Cerebellar nuclear complex (tissue), 1 donor: ENCODE measurements around the gene TNS4.

Experiments
- DNase-seq, 2 experiments: peaks; one replicate each; lab custom pipeline; 2025; lab: John Stamatoyannopoulos, UW

TNS4 gene

DNA sequence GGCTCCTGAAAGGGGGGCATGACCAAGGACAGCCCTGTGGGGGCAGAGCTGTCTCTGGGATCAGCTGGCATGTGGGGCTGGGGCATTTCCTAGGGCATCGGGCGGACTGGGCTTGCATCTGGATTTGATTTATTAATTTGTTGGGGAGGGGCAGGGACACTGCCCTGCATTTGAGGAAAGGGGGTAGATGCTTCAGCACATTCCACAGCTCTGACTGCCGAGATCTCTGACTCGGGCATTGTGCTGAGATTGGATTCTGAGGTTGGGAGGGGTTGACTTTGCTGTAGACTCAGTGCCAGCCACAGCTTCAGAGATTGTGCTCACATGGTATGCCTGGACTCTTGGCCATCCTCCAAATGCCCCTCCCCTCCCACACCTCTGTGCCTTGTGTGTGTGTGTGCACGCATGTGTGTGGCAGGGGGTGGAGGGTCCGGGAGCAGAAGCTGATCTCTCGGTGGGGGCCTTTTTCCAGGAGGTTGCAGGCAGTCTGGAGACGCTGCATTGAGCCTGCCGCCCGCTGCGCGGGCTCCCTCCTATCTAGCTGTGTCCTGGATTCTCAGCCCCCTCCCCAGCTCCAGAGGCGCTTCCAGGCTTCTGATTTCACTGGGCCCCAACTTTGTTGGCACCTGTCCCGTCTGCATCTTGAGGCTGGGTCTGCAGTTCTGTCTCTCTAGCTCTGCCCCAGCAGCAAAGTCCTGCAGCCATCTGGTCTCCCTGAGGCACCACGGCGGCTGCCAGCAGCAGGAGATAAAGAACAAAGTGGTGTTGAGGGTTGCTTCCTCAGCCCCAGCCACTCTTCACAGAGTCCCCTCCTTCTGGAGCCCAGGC lies 43.2 kb downstream of the TNS4 start:
- DNase-seq, result no peak

DNA sequence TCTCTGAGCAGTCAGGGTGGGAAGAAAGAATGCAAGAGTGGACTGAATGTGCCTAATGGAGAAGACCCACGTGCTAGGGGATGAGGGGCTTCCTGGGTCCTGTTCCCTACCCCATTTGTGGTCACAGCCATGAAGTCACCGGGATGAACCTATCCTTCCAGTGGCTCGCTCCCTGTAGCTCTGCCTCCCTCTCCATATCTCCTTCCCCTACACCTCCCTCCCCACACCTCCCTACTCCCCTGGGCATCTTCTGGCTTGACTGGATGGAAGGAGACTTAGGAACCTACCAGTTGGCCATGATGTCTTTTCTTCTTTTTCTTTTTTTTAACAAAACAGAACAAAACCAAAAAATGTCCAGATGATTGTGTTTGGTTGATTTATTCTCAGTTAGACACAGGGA lies 44.1 kb downstream of the TNS4 start:
- no peak for DNase-seq

DNA sequence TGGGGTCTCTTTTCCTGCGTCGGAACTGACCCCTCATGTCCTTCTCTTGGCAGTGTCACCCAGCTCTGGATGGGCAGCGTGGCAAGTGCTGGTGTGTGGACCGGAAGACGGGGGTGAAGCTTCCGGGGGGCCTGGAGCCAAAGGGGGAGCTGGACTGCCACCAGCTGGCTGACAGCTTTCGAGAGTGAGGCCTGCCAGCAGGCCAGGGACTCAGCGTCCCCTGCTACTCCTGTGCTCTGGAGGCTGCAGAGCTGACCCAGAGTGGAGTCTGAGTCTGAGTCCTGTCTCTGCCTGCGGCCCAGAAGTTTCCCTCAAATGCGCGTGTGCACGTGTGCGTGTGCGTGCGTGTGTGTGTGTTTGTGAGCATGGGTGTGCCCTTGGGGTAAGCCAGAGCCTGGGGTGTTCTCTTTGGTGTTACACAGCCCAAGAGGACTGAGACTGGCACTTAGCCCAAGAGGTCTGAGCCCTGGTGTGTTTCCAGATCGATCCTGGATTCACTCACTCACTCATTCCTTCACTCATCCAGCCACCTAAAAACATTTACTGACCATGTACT lies 44.9 kb downstream of the TNS4 start:
- DNase-seq, result no peak

- no peak for DNase-seq
Observed at GRCh38 chr17:40454613-40454995, 46.8 kb downstream of the TNS4 start.

DNA sequence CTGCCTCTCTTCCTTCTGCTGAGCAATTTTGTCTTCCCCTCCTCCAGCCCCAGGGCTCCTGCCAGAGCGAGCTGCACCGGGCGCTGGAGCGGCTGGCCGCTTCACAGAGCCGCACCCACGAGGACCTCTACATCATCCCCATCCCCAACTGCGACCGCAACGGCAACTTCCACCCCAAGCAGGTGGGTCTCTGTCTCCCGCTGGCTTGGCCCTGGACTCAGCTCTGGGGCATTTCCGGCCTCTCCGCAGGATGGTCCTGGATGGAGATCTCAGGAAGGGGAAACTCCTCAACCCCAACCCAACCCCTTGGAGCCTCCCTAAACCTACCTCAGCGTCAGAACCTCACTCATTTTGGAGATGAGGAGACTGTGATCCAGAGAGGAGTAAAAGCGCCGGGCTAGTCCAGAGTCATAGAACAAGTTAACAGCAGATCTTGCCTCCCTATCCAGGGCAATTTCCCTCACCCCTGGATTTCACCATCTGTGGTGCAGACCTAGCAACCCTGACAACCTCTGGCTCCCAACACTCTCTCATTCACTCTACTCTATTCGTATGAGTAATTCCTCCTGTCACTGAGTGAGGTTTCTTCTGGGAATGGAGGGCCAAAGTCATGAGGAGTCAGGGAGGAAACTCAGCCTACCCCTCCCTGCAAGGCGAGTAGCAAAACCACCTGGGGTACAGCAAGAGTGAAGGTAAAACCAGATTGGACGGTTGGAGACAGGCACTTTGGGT lies 47.4 kb downstream of the TNS4 start:
- DNase-seq, result no peak

DNA sequence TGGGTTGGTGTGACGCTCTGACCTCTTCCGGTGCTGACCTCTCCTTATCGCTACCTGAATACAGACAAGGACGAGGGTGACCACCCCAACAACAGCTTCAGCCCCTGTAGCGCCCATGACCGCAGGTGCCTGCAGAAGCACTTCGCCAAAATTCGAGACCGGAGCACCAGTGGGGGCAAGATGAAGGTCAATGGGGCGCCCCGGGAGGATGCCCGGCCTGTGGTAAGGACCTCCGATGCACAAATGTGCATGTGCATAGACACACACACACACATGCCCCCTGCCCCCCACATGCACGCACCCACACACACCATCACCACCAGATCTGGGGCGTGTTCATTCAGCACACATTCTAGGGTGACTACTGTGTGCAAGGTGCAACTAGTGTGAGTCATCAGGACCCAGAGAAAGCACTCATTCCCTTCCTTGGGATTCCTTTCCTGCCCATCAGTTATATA lies 48.5 kb downstream of the TNS4 start:
- no peak for DNase-seq

DNA sequence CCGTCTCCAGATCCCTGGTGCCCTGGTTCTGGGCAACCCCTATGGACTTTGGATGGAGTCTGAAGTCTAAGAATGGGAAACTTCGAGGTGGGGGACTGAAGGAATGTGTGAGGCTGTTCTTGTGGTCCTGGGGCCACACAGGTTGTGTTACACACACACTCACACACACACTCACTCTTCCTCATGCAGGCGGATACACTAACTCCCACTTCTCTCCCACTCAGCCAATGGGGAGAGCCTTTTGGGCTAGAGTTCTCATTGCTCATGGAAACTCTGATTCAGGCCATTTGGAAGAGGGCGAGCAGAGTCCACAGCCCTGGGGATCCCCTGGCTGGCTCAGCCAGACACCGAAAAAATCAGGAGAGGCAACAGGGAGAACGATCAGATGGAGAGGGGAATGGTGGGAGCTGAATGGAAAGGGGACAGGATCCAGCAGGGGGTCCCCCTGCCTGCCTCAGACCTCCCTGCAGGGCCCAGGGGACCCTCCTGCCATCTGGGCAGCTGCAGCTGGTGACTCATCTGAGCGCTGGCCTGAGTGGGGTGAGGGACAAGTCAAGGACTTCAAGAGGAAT lies 49.1 kb downstream of the TNS4 start:
- no peak for DNase-seq

DNA sequence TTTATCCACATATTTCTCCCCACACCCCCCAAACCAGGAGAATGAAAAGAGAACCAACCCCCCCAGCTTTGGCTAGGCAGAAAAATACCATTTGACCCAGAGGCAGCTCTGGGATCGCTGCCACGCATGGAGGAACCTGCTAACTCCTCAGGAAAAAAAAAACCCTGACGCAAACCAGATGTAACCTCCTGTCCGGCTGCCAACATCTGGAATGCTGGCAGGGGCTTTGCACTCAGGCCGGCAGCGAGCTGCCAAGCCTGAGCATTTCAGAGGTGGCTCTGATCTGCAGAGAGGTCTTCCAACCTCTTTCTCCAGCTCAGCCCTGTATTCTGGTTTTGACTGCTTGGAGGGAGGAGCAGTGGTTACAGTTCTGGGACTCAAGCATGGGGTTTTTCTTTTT lies 50.0 kb downstream of the TNS4 start:
- no peak for DNase-seq

DNA sequence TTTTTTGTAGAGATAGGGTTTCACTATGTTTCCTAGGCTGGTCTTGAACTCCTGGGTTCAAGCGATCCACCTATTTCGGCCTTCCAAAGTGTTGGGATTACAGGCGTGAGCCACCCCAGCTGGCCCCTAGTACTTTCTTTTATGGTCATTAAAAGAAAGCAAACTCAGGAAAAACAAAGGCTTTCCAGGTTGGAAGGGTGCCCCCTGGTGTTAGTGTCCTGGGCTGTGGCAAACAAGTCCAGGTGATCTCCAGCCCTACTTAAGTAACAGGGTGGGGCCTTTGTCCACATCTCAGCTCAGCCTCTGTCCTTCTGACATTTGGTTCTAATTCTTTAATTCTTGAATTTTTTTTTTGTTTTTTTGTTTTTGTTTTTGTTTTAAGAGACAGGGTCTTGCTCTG lies 51.2 kb downstream of the TNS4 start:
- no peak for DNase-seq

- DNase-seq, result no peak
Observed at GRCh38 chr17:40448639-40449261, 52.7 kb downstream of the TNS4 start.

GRCh38 chr17:40448213-40448638 lies 53.2 kb downstream of the TNS4 start:
- DNase-seq, result no peak

DNA sequence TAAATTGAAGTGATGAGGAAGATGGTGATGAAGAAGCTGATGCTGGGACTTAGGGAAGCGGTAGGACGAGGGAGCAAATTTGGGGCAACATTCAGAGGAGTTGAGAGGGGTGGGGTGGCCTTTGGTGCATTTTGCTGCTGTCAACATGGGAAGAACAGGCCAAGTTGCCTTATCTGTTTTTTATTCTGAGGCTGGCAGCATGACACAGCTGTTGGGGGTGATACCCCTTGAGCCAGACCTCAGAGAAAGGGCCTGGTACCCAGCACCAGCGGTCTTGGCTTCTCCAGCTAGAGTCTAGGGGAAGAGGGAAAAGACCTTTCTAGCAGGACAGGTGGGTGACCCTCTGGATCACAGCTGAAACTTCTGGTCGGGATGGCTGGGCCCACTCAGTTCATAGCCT lies 53.6 kb downstream of the TNS4 start:
- DNase-seq, result no peak

DNA sequence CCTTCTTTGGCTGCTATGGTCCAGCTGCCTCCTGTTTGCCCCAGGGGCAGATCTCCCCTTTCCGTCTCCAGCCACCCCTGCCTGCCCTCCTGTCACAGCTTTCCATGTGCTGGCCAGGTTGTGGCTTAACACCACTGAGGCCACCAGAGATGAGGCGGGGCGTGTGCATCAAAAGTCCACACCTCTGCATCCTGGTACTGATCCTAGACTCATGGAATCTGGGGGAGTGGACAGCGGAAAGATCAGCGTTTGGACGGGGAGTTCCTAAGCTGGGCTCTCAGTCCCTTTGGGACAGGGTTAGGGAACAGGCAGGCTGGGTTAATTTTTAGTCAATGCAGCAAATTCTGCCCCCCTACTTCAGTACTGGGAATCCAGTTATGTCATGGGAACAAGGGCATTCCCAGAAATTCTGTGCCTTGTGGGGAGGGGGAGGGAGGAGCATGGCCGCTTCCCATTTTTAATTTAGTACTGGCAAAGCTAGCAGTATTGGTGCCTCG lies 54.2 kb downstream of the TNS4 start:
- no peak for DNase-seq

DNA sequence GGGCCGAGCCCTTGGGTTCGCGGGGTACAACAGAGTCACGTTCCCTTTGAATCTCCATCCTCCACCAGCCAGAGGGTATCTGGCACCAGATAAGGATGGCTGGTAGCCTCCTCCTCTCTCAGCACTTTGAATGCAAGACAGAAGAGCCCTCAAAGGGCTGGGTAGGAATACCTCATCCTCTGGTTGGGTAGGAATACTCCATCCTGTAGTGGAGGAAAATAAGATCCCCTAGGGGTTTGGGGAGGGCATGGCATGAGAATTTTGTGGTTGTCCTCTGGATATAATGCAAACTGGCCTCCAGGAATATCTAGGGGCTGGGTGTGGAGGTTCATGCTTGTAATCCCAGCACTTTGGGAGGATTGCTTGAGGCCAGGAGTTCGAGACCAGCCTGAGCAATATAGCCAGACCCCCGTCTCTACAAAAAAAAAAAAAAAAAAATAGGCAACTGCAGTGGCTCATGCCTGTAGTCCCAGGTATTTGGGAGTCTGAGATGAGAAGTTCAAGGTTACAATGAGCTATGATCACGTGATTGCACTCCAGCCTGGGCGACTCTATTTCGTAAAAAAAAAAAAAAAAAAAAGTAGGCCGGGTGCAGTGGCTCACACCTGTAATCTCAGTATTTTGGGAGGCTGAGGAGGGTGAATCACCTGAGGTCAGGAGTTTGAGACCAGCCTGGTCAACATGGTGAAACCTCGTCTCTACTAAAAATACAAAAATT lies 55.5 kb downstream of the TNS4 start:
- DNase-seq, result no peak

DNA sequence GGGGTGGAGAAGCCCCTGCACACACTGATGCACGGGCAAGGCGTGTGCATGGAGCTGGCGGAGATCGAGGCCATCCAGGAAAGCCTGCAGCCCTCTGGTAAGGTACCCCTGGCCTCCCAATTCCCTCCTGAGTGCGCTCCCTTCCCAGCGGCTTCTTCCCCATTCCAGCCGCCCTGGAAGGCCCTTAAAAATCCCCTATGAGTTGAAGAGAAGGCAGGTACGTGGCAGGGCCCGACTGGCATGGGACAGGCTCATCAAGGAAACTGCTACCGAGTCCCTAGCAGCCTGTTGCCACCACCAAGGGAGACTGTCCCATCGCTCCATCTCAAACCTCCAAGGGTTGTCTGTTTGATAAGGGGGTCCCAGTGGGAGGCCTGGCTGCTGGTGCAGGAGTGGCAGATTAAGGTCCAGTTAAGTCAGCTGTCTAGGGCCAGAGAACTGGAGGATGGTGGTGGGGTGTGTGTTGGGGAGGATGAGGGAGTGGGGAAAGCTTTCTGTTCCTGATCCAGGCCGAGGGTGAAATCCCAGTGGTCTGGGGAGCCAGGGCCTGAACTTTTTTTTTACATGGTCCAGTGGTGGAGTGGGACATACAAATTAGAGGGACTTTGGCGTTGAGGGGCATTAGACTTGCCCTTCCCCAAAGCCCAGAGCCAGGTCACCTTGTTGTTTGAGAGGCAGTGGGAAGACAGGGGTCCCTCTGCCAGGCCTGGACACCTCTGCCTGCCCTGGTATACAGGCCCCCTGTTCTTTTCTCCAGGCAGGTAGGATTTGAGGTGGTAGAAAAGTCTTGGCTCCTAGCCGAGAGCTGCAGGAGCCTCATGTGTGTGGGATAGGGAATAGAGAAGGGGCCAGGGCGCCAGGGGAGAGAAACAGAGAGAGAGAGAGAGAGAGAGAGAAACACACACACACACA lies 57.2 kb downstream of the TNS4 start:
- DNase-seq, result no peak

DNA sequence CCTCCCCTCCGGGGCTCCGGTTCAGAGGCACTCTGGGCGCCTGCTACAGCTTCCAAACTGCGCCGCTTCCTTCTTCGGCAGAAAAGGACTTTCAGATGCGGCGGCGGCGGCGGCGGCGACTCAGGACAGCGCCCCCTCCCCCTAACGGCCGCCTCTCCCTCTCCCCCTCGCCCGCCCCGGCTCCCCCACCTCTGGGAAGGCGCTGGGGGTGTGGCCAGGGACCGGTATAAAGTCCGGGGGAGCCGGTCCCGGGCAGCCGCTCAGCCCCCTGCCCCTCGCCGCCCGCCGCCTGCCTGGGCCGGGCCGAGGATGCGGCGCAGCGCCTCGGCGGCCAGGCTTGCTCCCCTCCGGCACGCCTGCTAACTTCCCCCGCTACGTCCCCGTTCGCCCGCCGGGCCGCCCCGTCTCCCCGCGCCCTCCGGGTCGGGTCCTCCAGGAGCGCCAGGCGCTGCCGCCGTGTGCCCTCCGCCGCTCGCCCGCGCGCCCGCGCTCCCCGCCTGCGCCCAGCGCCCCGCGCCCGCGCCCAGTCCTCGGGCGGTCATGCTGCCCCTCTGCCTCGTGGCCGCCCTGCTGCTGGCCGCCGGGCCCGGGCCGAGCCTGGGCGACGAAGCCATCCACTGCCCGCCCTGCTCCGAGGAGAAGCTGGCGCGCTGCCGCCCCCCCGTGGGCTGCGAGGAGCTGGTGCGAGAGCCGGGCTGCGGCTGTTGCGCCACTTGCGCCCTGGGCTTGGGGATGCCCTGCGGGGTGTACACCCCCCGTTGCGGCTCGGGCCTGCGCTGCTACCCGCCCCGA lies 58.0 kb downstream of the TNS4 start, which contains the start of gene IGFBP4:
TSS of gene IGFBP4 (plus strand) at position 255 of the 792 bp plus-strand sequence. CDS start at position 541, 286 bp downstream.
- peak in 1 of 2 experiments; percentile 24 for DNase-seq

GRCh38 chr17:40442392-40443195 lies 58.8 kb downstream of the TNS4 start:
- DNase-seq, result no peak

GRCh38 chr17:40440166-40440565 lies 61.3 kb downstream of the TNS4 start:
- DNase-seq, result no peak
